Colonic mucosa (tissue), 4 donors: ENCODE results near the gene PKMYT1. TPM values are rescaled to one million over a fixed set of nuclear protein-coding genes. Genes with fewer than 3 reads are reported as not detected.

Source experiments
- DNase-seq: peaks from one replicate; pipeline ENCODE4 v3.0.0-alpha.2; 2020
- H3K27ac ChIP-seq: fragments of 200-600 bp; one replicate; pipeline ENCODE4 v1.8.0; 2021
- H3K27me3 ChIP-seq: fragments of 200-600 bp; one replicate; pipeline ENCODE4 v1.8.0; 2021
- H3K36me3 ChIP-seq: fragments of 200-600 bp; one replicate; pipeline ENCODE4 v1.8.0; 2021
- H3K4me1 ChIP-seq: fragments of 200-600 bp; one replicate; pipeline ENCODE4 v1.8.0; 2021; ENCODE audit warnings: mild to moderate bottlenecking
- H3K4me3 ChIP-seq: fragments of 200-600 bp; one replicate; pipeline ENCODE4 v1.8.0; 2021
- H3K9ac ChIP-seq, 2 donors: one replicate each; pipeline ENCODE4 v1.7.0; 2013; ENCODE audit warnings: control low read depth in 2 of 2, low read depth in 2 of 2, low read length in 2 of 2
- H3K9me3 ChIP-seq: fragments of 200-600 bp; one replicate; pipeline ENCODE4 v1.8.0; 2021
- CTCF ChIP-seq: fragments of 200-600 bp; IDR thresholded peaks from one replicate; pipeline ENCODE4 v1.8.0; 2022; ENCODE audit warnings: antibody characterized with exemption, mild to moderate bottlenecking
- intact Hi-C: fragments of 100-400 bp; cut with DNase I; formaldehyde crosslinking; loops from one replicate; pipeline ENCODE4 v1.14.1; 2022
- total RNA-seq, 2 donors: library from RNA; stranded (reverse); fragmentation: NEBNext Ultra II Directional in 1 of 2; extraction: Animal tissue kit (Norgen Biotek cat#: 25700) in 1 of 2; gene quantifications; one replicate each; pipeline ENCODE4 v1.2.1, GENCODE V29; 2021
- donor health status: healthy.
- donor health status: DM: no; HTN: no; CAD: no.
- donor health status: DM: no; HTN: no; CAD: no.

Gene PKMYT1
- total RNA-seq, 2 donors from 2014 or later: 9.5 to 76.6 TPM

- Histone ChIP-seq H3K9me3 (no peaks in the 10 kb centered on the region), H3K4me3 (no peak overlapping the region), H3K27ac (no peak overlapping the region), H3K9ac (no peak overlapping the region), H3K27me3 (no peaks in the 10 kb centered on the region), H3K4me1 (peaks cover 9% of the 10 kb centered on the region), H3K36me3 (no peaks in the 10 kb centered on the region)
- intact Hi-C loops: no loop called here
- no peak for DNase-seq
- TF ChIP-seq CTCF: no peak
These were observed 6.5 kb downstream of the PKMYT1 start for GRCh38 chr16:2973605-2974318.

- DNase-seq: no peak
- H3K9ac ChIP-seq: no peak overlapping the region
- no peak for TF ChIP-seq CTCF
These were observed 7.2 kb downstream of the PKMYT1 start for GRCh38 chr16:2973093-2973492.

GRCh38 chr16:2971985-2972784, 8.1 kb downstream of the PKMYT1 start:
- H3K27ac ChIP-seq: no peak overlapping the region
- H3K9me3 ChIP-seq: no peaks in the 10 kb centered on the region
- H3K9ac ChIP-seq: no peak overlapping the region
- intact Hi-C loops: no loop called here
- DNase-seq: no peak
- no peak overlapping the region for H3K4me3 ChIP-seq
- peaks cover 10% of the 10 kb centered on the region for H3K27me3 ChIP-seq
- peaks cover 13% of the 10 kb centered on the region for H3K4me1 ChIP-seq
- no peaks in the 10 kb centered on the region for H3K36me3 ChIP-seq
- no peak for TF ChIP-seq CTCF

More at GRCh38 chr16:2973093-2973492, 7.2 kb downstream of the PKMYT1 start:
- Histone ChIP-seq H3K27ac (no peak overlapping the region), H3K4me1 (peaks cover 9% of the 10 kb centered on the region), H3K36me3 (no peaks in the 10 kb centered on the region), H3K27me3 (peaks cover under 1% of the 10 kb centered on the region), H3K9me3 (no peaks in the 10 kb centered on the region), H3K4me3 (no peak overlapping the region)
- intact Hi-C loops: no loop called here

GRCh38 chr16:2971134-2971984, 8.9 kb downstream of the PKMYT1 start:
- TF ChIP-seq CTCF: no peak
- Histone ChIP-seq H3K27ac (no peak overlapping the region), H3K9ac (no peak overlapping the region), H3K27me3 (peaks cover 18% of the 10 kb centered on the region), H3K9me3 (no peaks in the 10 kb centered on the region), H3K36me3 (no peaks in the 10 kb centered on the region), H3K4me3 (no peak overlapping the region), H3K4me1 (peaks cover 14% of the 10 kb centered on the region)
- intact Hi-C loops: no loop called here
- DNase-seq: no peak

GRCh38 chr16:2970563-2970962, 9.7 kb downstream of the PKMYT1 start:
- H3K4me3 ChIP-seq: peak overlapping the region; percentile 84
- no peak for TF ChIP-seq CTCF
- no peak for DNase-seq
- peaks cover 26% of the 10 kb centered on the region for H3K27me3 ChIP-seq
- peak overlapping the region; percentile 76 to 89 for H3K9ac ChIP-seq
- H3K27ac ChIP-seq: no peak overlapping the region
- H3K9me3 ChIP-seq: no peaks in the 10 kb centered on the region
- intact Hi-C loops: no loop called here
- H3K4me1 ChIP-seq: peaks cover 14% of the 10 kb centered on the region
- H3K36me3 ChIP-seq: no peaks in the 10 kb centered on the region
